HepG2 (cell line): ENCODE measurements around the gene INO80B. TPM values are rescaled to one million over a fixed set of nuclear protein-coding genes. Genes with fewer than 3 reads are reported as not detected.

Source experiments
- CHCHD3 ChIP-seq: sonication (generic); formaldehyde crosslinking; IDR thresholded peaks from 2 replicates; pipeline ENCODE4 v1.8.0; 2022; ENCODE audit warnings: mild to moderate bottlenecking, missing genetic modification reagents, moderate library complexity
- DMAP1 ChIP-seq: IDR thresholded peaks from 2 replicates; pipeline ENCODE4 v1.6.1; 2016
- DR1 ChIP-seq: sonication (generic); formaldehyde crosslinking; IDR thresholded peaks from 2 replicates; pipeline ENCODE4 v1.8.0; 2021; ENCODE audit warnings: mild to moderate bottlenecking, missing genetic modification reagents, inconsistent platforms
- GATA4 ChIP-seq: sonication (generic); IDR thresholded peaks from 2 replicates; pipeline ENCODE4 v1.6.1; 2016; ENCODE audit warnings: antibody characterized with exemption, low read depth, borderline replicate concordance
- HNRNPL ChIP-seq: fragments of 200-400 bp; formaldehyde crosslinking; IDR thresholded peaks from 2 replicates; pipeline ENCODE4 v1.6.1; 2017; ENCODE audit warnings: mild to moderate bottlenecking, low read depth, low read length
- JUND ChIP-seq: sonication (generic); formaldehyde crosslinking; IDR thresholded peaks from 2 replicates; pipeline ENCODE4 v1.8.0; 2022; ENCODE audit warnings: mild to moderate bottlenecking, missing genetic modification reagents
- KLF15 ChIP-seq: sonication (generic); formaldehyde crosslinking; IDR thresholded peaks from 2 replicates; pipeline ENCODE4 v1.8.1; 2023; ENCODE audit warnings: borderline replicate concordance, mild to moderate bottlenecking, inconsistent platforms, missing genetic modification reagents, mixed read lengths
- PATZ1 ChIP-seq: sonication (generic); formaldehyde crosslinking; IDR thresholded peaks from 2 replicates; pipeline ENCODE4 v1.4.0; 2020; ENCODE audit warnings: missing genetic modification reagents
- RBM39 ChIP-seq: fragments of 200-400 bp; formaldehyde crosslinking; IDR thresholded peaks from one replicate; pipeline ENCODE4 v1.6.1; 2018; ENCODE audit warnings: antibody characterized with exemption, mild to moderate bottlenecking, low read depth, low read length; ENCODE audit not compliant: poor library complexity, severe bottlenecking
- SALL1 ChIP-seq: sonication (generic); formaldehyde crosslinking; IDR thresholded peaks from 2 replicates; pipeline ENCODE4 v1.8.0; 2022; ENCODE audit warnings: mild to moderate bottlenecking, missing genetic modification reagents
- SMAD1 ChIP-seq: sonication (generic); formaldehyde crosslinking; IDR thresholded peaks from 2 replicates; pipeline ENCODE4 v1.4.0; 2020; ENCODE audit warnings: missing genetic modification reagents, low read depth, mild to moderate bottlenecking, borderline replicate concordance
- TBX2 ChIP-seq: sonication (generic); formaldehyde crosslinking; IDR thresholded peaks from 2 replicates; pipeline ENCODE4 v1.5.0; 2020; ENCODE audit warnings: missing genetic modification reagents, mild to moderate bottlenecking, borderline replicate concordance
- ZEB1 ChIP-seq: IDR thresholded peaks from 2 replicates; pipeline ENCODE4 v1.6.1; 2012; ENCODE audit warnings: mild to moderate bottlenecking, low read depth, inconsistent platforms; ENCODE audit not compliant: insufficient replicate concordance
- ZNF639 ChIP-seq: conservative IDR thresholded peaks from 2 replicates; pipeline ENCODE4 v1.6.1; 2018; ENCODE audit warnings: missing genetic modification reagents
- ZNF652 ChIP-seq: IDR thresholded peaks from 2 replicates; pipeline ENCODE4 v1.6.1; 2016; ENCODE audit warnings: low read depth, borderline replicate concordance
- ZNF720 ChIP-seq: sonication (generic); formaldehyde crosslinking; IDR thresholded peaks from 2 replicates; pipeline ENCODE4 v1.4.0; 2020; ENCODE audit warnings: missing genetic modification reagents
- polyA plus RNA-seq, 8 experiments: library from polyadenylated mRNA; depleted of rRNA in 3 of 8; stranded (reverse) in 7 of 8; unstranded in 1 of 8; fragments of >200 nt; fragmentation: Illumina TruSeq in 4 of 8; extraction: Trizol in 4 of 8; gene quantifications; 2 replicates each; pipeline versions ENCODE4 v1.2.1 to v1.2.3, GENCODE V29; 2011 to 2016; ENCODE audit warnings: low read depth in 4 of 8, missing spikeins in 1 of 8, mixed read lengths in 1 of 8; ENCODE audit not compliant: insufficient read depth in 1 of 8
- total RNA-seq, 5 experiments: library from RNA; depleted of rRNA; stranded (reverse); fragments of >200 nt; fragmentation: Illumina TruSeq; extraction: Trizol; gene quantifications; 2 replicates each; pipeline ENCODE4 v1.2.3, GENCODE V29; 2016; ENCODE audit warnings: low read depth in 1 of 5
- TF ChIP-seq, protein P1 (sequence below): sonication (generic); formaldehyde crosslinking; IDR thresholded peaks from 2 replicates; pipeline ENCODE4 v1.4.0; 2020; ENCODE audit warnings: mild to moderate bottlenecking, missing genetic modification reagents
- TF ChIP-seq, protein P2 (sequence below): sonication (generic); formaldehyde crosslinking; IDR thresholded peaks from 2 replicates; pipeline ENCODE4 v1.4.0; 2020; ENCODE audit warnings: mild to moderate bottlenecking, low read depth, missing genetic modification reagents

The INO80B gene
- total and polyA plus RNA-seq, 2 of the 13 experiments (the other 11 are each of a cell fraction or from before 2014, with no cell fraction given) = 6.2 to 14.5 TPM

DNA sequence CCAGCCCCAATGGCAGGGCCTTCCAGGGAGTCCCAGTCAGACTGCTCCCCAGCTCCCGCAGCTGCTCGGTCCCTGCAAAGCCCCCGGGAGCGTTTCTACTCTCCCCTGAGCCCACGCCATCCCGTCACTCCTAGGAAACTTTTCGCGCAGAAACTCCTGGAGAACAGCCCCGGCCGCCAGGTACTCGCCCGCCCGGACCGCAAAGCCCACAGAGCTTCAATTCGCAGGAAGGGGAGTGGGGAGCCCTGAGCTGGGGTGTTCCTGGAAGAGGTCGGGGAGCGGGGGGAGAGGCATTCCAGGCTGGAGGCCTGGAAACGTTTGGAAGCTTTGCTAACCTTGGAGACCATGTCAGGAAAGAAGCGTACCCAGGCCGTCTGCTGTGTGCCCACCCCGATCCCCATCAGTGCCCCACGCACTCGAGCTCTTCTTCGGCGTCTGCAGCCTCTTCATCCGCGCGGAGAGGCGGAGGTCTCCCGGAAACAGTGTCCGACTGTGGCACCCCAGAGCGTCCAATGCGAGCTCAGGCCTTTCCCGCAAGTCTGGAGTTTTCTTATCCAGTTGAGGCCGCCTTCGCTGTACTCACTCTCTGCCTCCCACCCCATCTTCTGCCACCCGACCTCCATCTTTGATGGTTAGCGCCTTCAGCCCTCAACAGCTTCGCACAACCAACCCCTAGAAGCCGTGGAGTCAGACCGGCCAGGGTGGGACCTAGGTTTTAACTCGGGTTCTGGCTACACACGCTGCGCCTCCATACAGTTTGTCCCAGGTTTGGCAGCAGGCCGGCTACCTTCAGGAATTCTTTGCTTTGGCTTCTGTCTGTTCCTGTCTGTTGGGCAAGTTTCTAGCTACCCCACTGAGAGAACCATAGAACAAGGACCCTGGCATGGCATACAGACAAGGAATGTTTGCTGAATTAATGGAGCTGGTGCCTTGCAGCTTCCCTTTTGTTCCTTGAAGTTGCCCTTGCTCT, 48.9 kb downstream of the INO80B start (continued):
- TF ChIP-seq HNRNPL = 0 out of 2 replicates have a peak, but pooled peaks have one; percentile 39
- TF ChIP-seq GATA4 = peak; percentile 17; the same call in 1 of the 2 replicates
- 0 out of 2 replicates have a peak, but pooled peaks have one; percentile 15 for TF ChIP-seq KLF15 (CRISPR knock-in tag)
- TF ChIP-seq TBX2 = no peak
- no peak for TF ChIP-seq ZEB1
- TF ChIP-seq PATZ1 = 0 out of 2 replicates have a peak, but pooled peaks have one; percentile 17
- TF ChIP-seq CHCHD3 = peak; percentile 8; the same call in 1 of the 2 replicates
- TF ChIP-seq ZNF720 = no peak
- TF ChIP-seq ZNF652 (CRISPR knock-in tag) = no peak
- no peak for TF ChIP-seq ZNF639 (CRISPR knock-in tag)
- 0 out of 2 replicates have a peak, but pooled peaks have one; percentile 0 for TF ChIP-seq DMAP1 (CRISPR knock-in tag)
- peak; percentile 28 for TF ChIP-seq SALL1 (CRISPR knock-in tag)
- TF ChIP-seq, protein P1, sequence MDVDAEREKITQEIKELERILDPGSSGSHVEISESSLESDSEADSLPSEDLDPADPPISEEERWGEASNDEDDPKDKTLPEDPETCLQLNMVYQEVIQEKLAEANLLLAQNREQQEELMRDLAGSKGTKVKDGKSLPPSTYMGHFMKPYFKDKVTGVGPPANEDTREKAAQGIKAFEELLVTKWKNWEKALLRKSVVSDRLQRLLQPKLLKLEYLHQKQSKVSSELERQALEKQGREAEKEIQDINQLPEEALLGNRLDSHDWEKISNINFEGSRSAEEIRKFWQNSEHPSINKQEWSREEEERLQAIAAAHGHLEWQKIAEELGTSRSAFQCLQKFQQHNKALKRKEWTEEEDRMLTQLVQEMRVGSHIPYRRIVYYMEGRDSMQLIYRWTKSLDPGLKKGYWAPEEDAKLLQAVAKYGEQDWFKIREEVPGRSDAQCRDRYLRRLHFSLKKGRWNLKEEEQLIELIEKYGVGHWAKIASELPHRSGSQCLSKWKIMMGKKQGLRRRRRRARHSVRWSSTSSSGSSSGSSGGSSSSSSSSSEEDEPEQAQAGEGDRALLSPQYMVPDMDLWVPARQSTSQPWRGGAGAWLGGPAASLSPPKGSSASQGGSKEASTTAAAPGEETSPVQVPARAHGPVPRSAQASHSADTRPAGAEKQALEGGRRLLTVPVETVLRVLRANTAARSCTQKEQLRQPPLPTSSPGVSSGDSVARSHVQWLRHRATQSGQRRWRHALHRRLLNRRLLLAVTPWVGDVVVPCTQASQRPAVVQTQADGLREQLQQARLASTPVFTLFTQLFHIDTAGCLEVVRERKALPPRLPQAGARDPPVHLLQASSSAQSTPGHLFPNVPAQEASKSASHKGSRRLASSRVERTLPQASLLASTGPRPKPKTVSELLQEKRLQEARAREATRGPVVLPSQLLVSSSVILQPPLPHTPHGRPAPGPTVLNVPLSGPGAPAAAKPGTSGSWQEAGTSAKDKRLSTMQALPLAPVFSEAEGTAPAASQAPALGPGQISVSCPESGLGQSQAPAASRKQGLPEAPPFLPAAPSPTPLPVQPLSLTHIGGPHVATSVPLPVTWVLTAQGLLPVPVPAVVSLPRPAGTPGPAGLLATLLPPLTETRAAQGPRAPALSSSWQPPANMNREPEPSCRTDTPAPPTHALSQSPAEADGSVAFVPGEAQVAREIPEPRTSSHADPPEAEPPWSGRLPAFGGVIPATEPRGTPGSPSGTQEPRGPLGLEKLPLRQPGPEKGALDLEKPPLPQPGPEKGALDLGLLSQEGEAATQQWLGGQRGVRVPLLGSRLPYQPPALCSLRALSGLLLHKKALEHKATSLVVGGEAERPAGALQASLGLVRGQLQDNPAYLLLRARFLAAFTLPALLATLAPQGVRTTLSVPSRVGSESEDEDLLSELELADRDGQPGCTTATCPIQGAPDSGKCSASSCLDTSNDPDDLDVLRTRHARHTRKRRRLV (CRISPR knock-in tag) = no peak
- peak; percentile 48 for TF ChIP-seq RBM39
- TF ChIP-seq JUND = no peak
- TF ChIP-seq SMAD1 (CRISPR knock-in tag) = no peak
- TF ChIP-seq, protein P2, sequence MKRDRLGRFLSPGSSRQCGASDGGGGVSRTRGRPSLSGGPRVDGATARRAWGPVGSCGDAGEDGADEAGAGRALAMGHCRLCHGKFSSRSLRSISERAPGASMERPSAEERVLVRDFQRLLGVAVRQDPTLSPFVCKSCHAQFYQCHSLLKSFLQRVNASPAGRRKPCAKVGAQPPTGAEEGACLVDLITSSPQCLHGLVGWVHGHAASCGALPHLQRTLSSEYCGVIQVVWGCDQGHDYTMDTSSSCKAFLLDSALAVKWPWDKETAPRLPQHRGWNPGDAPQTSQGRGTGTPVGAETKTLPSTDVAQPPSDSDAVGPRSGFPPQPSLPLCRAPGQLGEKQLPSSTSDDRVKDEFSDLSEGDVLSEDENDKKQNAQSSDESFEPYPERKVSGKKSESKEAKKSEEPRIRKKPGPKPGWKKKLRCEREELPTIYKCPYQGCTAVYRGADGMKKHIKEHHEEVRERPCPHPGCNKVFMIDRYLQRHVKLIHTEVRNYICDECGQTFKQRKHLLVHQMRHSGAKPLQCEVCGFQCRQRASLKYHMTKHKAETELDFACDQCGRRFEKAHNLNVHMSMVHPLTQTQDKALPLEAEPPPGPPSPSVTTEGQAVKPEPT (CRISPR knock-in tag) = no peak
- peak; percentile 18; the same call in 1 of the 2 replicates for TF ChIP-seq DR1 (CRISPR knock-in tag)
